Measurements from ENCODE around the gene SPOCK1.

Gene SPOCK1

DNA sequence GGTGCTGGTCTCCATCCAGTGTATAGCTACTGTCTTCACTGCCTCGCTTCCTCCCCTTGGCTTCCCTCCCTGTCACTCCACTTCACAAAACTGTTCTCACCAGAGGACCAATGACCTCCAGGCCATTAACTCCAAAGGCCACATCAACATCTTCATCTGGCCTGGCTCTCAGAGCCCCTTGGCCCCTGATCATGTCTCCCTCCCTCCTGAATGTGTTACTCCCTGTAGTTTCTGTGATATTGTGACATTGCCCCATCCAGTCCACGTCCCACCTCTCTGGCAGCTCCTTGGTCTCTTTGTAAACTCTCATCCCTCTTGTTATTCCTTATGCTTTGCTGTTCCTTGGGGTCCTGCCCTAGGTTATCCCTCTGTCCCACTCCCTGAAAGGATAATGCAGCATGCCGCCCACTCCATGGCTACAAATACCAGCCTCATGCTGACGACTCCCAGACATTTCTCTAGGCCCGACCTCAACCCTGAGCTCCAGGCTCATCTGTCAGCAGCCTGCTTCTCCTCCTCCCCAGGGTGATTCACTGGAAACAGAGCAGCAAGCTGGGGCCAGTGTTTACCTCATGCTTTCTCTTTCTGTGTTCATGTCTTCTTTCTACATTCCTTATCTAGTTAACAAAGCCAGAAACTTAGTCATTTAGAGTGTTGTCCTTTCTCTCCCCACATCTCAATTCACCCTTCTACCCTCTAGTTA is 312.2 kb downstream of the SPOCK1 start:
- no peak for DNase-seq

GRCh38 chr5:137185193-137185592 is 313.9 kb downstream of the SPOCK1 start:
- no peak for DNase-seq

DNA sequence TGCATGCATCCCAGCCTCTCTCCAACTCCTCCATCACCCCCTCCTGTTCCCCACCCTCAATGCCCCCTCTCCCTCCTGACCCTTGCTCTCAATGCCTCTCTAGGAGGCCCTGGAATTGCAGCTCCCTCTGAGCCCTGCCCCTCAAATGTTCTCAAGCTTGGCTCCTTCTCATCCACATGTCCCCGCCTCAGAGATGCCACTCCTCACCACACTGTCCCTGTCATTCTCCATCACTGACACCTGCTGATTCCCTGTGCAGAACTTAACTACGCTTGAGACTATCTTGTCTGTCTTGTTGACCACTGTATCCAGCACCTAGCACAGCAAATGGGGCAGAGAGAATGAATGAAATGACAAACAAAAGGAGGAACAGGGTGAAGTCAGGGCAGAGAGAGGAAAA is 314.4 kb downstream of the SPOCK1 start:
- DNase-seq: no peak

GRCh38 chr5:137182576-137182975 is 316.6 kb downstream of the SPOCK1 start:
- no peak for DNase-seq

DNA sequence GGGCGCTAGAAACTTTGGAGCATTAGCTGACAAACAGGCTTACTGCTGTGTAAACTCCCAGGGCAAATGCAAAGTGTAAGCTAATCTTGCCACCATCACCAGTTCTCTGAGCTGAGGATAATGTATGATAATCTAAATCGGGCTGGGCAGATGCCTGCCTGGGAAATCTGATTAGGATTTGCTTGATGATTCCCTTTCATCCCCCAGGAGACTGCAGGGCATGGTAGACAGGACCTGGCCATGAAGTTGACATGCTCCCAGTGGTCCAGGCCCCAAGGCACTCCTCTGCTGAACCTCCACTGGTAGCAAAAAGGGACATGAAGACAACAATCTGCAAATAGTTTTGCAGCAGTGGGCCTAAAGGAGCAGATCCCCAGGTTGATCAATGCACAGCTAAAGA is 317.5 kb downstream of the SPOCK1 start:
- no peak for DNase-seq

GRCh38 chr5:137179203-137179602 is 319.9 kb downstream of the SPOCK1 start:
- no peak for DNase-seq

- no peak for DNase-seq
Measured at GRCh38 chr5:137176609-137177008, 322.5 kb downstream of the SPOCK1 start.

- DNase-seq: no peak
Measured at GRCh38 chr5:137176126-137176525, 323.0 kb downstream of the SPOCK1 start.

- no peak for DNase-seq
Measured at GRCh38 chr5:137174196-137174595, 324.9 kb downstream of the SPOCK1 start.

GRCh38 chr5:137172258-137172657 is 326.9 kb downstream of the SPOCK1 start:
- no peak for DNase-seq

DNA sequence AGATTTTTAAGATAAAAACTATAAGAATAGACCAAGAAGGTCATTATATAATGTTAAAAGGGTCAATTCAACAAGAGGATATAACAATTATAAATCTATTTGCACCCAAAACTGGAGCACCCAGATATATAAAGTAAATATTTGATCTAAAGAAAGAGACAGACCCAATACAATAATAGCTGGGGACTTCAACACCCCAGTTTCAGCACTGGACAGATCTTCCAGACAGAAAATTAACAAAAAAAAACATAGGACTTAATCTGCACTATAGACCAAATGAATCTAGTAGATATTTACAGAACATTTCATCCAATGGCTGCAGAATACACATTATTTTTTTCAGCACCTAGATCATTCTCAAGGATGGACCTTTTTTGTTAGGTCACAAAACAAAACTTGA is 331.9 kb downstream of the SPOCK1 start:
- DNase-seq: no peak

DNA sequence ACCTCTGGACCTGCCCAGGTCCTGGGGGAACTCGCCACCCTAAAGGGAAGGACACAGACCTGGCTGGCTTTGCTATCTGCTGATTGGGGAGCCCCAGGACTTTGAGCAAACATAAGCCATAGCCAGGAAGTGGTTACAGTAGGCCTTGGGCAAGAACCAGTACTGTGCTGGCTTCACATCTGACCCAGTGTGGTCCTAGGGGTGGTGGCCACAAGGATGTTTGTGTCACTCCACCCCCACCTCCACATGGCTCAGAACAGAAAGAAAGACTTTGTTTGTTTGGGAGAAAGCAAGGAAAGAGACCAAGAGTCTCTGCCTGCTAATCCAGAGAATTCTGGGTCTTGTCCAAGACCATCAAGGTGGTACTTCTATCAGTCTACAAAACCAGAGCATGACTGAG is 334.2 kb downstream of the SPOCK1 start:
- DNase-seq: no peak

DNA sequence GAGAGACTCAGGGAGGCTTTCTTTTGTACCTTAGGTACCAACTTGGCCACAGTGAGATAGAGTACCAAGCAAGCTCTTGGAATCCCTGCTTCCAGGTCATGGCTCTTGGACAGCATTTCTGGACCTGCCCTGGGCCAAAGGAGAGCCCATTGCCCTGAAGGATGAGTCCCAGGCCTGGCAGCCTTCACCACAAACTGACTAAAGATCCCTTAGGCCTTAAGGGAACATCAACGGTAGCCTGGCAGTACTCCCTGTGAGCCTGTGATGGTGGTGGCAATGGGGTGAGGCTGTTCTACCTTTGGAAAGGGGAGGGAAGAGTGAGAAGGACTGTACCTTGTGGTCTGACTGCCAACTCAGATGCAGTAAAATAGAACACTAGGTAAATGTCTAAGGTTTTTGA is 334.6 kb downstream of the SPOCK1 start:
- no peak for DNase-seq

DNA sequence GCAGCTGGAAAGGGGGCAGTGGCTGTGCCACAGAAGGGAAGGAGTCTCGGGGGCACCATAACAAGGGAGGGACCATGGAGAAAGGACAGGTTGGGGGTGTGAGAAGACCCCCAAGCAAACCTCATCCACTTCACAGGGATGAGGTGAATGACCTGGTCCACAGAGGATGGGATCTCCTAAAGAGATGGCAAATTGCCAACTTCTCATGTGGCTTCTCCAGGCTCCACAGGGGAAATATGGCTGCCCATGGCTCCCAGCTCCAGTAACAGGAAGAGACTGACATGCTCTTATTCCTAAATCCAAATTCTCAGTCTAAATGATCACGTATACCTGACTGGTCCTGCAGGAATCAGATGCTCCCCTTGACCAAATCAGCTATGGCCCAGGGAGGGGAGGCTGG is 340.4 kb downstream of the SPOCK1 start:
- no peak for DNase-seq

- DNase-seq: no peak
Measured at GRCh38 chr5:137156180-137156579, 342.9 kb downstream of the SPOCK1 start.

- DNase-seq: no peak
Measured at GRCh38 chr5:137155261-137156000, 343.7 kb downstream of the SPOCK1 start.

DNA sequence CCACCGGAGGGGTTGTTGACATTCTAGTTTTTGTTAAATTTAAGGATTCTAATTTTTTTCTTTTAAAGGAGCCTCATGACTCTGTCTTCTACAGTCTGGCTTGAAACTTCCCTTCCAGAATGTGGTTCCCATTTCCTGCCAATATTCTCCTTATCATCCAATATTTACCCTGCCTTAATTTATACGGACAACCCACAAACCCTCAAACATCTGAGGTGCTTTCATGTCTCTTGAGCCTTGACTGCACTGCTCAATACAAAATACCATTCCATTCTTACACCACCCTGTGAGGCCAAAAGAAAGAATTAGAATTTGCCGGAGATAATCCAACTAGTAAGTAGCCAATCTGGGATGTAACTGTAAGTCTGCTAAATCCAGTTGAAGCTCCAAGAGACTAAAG is 346.5 kb downstream of the SPOCK1 start:
- no peak for DNase-seq

- DNase-seq: no peak
Measured at GRCh38 chr5:137148655-137149054, 350.5 kb downstream of the SPOCK1 start.

DNA sequence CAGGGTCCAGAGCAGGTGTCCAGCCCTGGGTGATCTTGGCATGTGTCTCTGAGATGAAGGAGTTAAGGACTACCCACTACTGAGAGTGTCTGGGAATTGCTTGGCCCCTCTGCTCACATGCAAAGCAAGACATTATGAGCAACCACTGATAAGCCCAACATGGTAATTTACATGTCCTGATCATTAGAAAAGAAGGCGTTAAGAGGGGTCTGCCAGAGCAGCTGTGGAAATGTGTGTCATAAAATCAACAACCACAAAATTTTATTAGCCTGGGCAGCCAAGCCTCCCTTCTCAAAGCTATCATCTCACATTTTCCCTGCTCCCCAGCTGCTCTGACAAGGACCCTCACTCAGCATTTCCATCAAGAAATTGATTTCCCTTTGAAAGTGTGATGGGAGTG is 351.0 kb downstream of the SPOCK1 start:
- DNase-seq: no peak

DNA sequence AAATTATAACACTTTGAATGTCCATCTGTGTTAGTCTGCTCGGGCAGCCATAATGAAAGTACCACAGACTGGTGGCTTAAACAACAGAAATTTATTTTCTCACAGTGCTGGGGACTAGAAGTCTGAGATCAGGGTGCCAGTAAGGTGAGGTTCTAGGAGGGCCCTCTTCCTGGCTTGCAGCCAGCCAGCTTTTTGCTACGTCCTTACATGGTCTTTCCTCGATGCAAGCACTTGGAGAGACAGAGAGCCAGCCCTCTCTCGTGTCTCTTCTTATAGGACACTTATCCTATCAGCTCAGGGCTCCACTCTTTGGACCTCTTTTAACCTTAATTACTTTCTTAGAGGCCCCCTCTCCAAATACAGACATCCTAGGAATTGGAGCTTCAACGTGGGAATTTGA is 351.8 kb downstream of the SPOCK1 start:
- DNase-seq: no peak

DNA sequence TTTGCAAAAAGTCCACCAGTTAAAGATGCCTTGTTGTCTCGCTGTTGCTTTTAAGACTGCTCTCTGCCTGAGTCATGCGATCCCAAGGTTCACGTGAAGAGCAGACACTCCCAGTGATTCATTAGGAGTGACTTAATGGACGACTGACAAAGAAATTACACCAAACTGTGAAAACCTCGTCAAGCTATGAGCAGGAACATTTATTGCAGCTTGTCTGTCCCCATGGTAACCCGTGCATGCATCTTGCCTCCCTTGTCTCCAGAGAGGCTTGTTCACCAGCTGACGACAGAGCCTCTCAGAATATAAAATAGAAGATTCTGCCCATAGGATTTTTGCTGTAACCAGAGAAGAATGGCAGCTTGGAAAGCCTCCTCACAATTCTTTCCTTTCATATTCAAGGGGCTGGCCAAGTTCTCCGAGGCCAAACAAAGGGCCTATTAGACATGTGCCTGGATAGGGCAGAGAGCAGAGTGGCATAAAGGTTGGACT is 352.7 kb downstream of the SPOCK1 start:
- no peak for DNase-seq

DNA sequence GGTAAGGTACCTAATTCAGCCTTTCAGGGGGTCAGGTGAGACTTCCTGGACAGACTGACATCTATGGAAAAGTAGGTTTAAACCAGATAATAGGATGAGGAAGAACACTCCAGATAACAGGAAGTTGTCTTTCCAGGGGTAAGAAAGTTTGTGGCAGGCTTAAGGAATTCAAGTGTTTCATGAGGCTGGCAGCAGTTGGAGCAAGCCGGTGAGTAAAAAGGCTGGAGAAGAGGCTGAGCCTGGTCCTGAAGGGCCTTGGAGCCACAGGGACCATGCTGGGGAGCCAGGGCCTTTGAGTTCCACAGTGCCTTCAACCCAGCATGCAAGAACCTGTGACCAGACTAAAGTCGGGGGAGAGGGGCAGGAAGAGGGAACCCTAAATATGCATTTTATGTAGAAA is 353.4 kb downstream of the SPOCK1 start:
- no peak for DNase-seq

- no peak for DNase-seq
Measured at GRCh38 chr5:137144656-137145055, 354.5 kb downstream of the SPOCK1 start.

DNA sequence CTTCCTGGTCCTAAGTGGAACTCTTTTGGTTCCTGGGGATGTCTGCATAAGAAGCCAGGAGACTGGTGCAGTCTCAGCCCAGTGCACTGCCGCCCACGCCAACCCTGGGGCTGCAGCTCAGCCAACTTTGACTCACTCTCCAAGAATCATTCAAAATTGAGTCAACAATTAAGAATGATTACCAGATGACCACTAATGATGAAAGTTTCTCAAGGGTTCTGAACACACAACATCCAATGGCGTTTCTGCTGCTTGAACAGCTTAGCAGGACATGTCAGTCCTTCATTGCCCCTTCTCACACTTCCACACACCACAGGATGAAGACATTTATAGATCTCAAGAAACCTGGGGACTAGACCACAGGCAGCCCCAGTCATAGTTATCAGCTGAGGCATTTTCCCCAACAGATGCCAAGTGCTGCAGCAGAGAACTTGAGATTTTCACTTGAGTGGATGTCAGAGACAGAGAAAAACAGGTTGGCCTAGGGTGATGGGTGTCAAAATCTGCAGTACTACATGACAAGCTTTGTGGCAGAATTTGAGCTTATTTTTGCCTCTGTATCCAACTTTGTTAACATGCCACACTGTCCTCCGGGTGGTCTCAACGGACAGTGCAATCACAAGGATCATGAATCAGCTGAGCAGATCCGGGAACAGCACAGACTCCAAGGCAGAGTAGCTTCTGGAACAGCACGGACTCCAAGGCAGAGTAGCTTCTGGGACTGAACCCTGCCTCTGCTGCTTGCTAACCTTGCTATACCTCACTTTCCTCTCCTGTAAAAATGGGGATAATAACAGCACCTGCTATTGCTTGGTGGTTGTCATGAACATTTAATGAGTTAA is 356.1 kb downstream of the SPOCK1 start:
- no peak for DNase-seq

Measured in CD4-positive, alpha-beta T cell treated with Interleukin-10 for 1 hour (primary cell).